ENCODE measurements around the gene KCNK7. TPM values are rescaled to one million over a fixed set of nuclear protein-coding genes. Genes with fewer than 3 reads are reported as not detected.

The KCNK7 gene
- total RNA-seq, 1 donor from 2014 or later, result 0.83 TPM

DNA sequence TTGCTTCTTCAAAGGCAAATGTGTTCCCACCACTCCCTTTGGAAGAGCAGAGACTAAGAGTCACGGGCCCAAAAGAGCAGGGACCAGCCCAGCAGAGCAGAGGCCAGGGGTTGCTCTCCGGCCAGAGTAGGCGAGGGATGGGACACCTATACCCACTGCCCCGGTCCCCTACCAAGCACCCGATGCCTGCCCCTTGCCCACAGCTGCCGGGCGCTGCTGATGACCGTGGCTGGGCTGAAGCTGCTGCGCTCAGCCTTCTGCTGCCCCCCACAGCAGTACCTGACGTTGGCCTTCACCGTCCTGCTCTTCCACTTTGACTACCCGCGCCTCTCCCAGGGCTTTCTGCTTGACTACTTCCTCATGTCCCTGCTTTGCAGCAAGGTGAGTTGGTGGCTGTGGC, 31.6 kb upstream of the KCNK7 start:
- DNase-seq (ENCODE audit: low spot score), result no peak

- no peak for DNase-seq (ENCODE audit: low spot score)
These were observed 30.2 kb upstream of the KCNK7 start for GRCh38 chr11:65625628-65626342.

GRCh38 chr11:65624931-65625627, 29.5 kb upstream of the KCNK7 start:
- DNase-seq (ENCODE audit: low spot score), result no peak

- no peak for DNase-seq (ENCODE audit: low spot score)
These were observed 28.4 kb upstream of the KCNK7 start for GRCh38 chr11:65623852-65624616.

DNA sequence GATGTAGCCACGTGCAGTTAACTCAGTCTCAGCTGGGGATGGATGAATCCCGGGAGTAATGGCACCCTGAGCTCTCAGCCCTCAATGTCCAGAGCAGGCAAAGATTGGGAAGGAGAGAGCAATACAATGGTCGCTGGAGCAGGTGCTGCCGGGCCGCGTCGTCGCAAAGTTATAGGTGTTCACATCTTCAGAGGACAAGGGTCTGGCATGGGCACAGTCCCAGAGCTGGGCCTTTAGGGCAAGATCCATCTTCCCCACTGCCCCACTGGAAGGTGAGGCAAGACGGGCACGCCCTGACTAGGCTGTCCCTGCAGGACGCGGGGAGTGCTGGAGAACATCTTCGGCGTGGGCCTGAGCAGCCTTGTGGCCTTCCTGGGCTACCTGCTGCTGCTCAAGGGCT, 27.6 kb upstream of the KCNK7 start:
- DNase-seq (ENCODE audit: low spot score), result no peak

DNA sequence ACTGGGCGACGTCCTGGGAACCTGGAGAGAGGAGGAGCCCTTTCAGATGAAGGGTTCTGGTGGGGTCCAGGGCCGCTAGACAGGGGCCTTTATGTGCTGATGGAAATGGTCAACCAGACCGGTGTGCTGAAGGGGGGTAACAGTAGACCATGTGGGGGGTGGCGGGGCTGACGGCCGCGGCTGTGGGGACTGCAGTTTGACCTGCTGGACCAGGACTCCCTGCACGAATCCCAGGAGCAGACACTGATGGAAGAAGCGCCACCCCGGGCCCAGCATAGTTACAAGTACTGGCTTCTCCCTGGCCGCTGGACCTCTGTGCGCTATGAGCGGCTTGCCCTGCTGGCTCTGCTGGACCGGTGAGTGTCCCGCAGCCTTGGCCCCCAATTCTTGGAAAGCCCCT, 26.4 kb upstream of the KCNK7 start:
- no peak for DNase-seq (ENCODE audit: low spot score)

GRCh38 chr11:65621460-65621859, 25.9 kb upstream of the KCNK7 start:
- DNase-seq (ENCODE audit: low spot score), result no peak

DNA sequence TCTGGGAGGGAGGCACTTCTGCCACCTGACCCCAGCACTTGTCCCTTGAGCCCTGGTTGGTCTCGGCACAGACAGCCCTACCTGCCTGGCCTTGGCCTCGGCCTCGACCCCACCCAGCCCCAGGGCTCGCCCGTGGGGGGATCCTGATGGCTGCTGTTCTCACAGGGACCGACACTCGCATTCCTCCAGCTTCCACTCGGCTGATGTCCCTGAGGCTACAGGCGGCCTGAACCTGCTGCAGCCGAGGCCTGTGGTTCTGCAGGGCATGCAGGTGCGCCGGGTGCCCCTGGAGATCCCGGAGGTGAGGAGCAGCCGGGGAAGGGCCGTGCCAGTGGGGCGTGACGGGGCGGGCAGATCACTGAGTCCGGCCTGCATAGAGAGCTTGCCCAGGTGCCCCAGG, 25.1 kb upstream of the KCNK7 start:
- no peak for DNase-seq (ENCODE audit: low spot score)

DNA sequence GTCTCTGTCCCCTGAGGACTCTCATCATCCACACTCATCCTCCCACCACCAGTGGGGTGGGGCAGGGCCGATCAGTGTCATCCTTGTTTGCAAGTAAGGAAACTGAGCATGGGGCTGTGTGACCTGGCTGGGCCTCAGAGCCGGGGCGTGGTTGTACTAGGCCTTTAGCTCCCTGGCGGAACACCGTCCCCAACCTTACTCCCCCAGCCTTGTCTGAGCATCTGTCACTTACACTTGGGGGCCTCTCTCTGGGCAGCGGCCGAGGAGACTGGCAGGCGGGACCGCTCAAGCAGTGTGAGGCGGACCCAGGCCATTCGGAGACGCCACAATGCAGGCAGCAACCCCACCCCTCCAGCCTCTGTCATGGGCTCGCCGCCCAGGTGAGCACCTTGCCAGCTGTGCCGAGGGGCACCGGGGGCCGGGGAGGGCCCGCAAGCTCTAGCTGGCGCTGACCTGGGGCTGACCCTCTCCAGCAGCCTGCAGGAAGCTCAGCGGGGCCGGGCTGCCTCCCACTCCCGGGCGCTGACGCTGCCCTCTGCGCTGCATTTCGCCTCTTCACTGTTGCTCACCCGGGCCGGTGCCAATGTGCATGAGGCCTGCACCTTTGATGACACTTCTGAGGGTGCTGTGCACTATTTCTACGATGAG, 23.8 kb upstream of the KCNK7 start:
- DNase-seq (ENCODE audit: low spot score), result no peak

GRCh38 chr11:65618763-65619162, 23.2 kb upstream of the KCNK7 start:
- no peak for DNase-seq (ENCODE audit: low spot score)

DNA sequence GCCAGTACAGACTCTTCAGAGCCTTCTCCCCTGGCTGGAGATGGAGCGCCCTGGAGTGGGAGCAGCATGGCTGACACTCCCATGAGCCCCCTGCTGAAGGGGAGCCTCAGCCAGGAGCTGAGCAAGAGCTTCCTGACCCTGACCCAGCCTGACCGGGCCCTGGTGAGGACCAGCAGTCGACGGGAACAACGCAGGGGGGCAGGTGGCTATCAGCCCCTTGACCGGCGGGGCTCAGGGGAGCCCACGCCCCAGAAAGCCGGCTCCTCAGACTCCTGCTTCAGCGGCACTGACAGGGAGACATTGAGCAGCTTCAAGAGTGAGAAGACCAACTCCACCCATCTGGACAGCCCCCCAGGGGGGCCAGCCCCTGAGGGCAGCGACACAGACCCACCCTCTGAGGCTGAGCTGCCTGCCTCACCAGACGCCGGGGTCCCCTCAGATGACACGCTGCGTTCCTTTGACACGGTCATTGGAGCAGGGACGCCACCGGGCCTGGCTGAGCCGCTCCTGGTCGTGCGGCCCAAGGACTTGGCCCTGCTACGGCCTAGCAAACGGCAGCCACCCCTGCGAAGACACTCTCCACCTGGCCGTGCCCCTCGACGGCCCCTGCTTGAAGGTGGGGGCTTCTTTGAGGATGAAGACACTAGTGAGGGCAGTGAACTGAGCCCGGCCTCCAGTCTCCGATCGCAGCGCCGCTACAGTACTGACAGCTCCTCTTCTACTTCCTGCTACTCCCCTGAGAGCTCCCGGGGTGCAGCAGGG, 22.6 kb upstream of the KCNK7 start:
- no peak for DNase-seq (ENCODE audit: low spot score)

DNA sequence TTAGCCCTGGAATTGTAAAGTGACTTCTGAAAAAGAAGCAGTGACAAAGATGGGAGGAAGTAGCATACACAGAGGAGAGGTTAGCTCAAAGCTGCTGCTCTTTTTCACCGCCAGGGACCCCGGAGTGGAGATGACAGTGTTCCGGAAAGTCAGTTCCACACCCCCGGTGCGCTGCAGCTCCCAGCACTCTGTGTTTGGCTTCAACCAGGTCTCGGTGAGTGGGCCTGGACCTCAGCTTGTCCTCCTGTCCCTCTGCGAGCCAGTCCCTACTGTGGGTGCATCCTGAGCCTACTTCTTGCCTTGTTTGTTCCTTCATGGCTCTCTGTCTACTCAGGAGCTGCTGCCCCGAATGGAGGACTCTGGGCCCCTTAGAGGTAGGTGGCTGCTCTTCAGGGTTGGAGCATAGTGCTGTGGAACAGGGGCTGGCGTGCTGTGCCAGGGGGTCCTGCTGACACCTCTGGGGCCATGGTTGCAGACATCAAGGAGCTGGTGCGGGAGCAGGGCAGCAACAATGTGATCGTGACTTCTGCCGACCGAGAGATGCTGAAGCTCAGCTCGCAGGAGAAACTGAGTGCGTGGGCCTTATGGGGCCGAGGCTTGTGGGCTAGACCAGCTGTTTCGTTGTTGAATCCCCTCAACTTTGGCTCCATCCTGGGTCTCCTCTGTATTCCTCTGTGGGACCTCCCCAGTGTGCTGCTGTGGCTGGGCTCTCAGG, 21.7 kb upstream of the KCNK7 start:
- DNase-seq (ENCODE audit: low spot score), result no peak

- DNase-seq (ENCODE audit: low spot score), result no peak
These were observed 21.0 kb upstream of the KCNK7 start for GRCh38 chr11:65616575-65617001.

GRCh38 chr11:65615950-65616574, 20.5 kb upstream of the KCNK7 start:
- DNase-seq (ENCODE audit: low spot score), result no peak

DNA sequence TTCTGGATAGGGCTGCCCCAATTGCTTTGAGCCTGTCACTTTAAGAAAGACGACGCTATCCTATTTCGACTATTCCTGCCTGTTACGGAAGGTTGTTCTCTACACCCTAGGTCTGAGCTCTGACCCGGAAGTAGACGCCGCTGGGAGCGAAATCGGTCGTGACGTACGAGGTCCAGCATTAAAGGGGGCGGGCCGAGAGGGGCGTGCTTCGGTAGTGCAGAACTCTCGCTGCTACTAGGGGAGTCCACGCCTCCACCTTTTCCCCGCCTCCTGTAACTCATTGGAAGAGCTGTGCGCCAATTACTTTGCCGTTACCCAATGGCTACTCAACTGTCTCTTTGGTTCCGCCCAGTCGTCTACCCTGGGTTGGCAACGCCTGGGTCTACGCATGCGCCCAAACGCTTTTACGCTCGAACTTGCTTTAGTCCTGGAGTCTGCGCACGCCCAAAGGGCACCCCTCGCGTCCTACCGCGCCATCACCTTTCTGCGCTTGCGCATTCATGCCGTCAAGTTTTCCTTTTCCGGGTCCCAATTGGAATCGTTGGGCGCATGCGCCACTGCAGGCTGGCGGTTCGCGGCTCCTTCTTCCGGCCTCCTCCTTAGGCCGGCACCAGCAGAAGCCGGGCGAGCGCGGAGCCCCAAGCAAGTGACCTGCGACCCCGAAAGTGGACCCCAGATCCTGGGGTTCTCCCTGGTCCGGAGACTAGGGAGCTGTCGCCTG, 19.8 kb upstream of the KCNK7 start, which contains the start of gene PCNX3:
Gene PCNX3, plus strand, starts transcription at position 548 of the 721 bp plus-strand sequence. CDS start 536 bp downstream, outside the sequence.
- peak; percentile 100 for DNase-seq (ENCODE audit: low spot score)

- DNase-seq (ENCODE audit: low spot score), result no peak
These were observed 17.7 kb upstream of the KCNK7 start for GRCh38 chr11:65613091-65613928.

- no peak for DNase-seq (ENCODE audit: low spot score)
These were observed 17.1 kb upstream of the KCNK7 start for GRCh38 chr11:65612691-65613090.

GRCh38 chr11:65611758-65612603, 16.4 kb upstream of the KCNK7 start:
- no peak for DNase-seq (ENCODE audit: low spot score)

Measured in ureter (tissue), 1 donor.